Ascending aorta (tissue), 2 donors: Measurements from ENCODE around the gene RABGEF1. TPM values are rescaled to one million over a fixed set of nuclear protein-coding genes. Genes with fewer than 3 reads are reported as not detected.

Experiments
- DNase-seq, 2 donors: peaks; one replicate each; pipeline ENCODE4 v3.0.0-alpha.2; 2019; ENCODE audit warnings: low spot score in 2 of 2
- H3K27ac ChIP-seq, 2 donors: fragments of 200-600 bp; sonication (generic); one replicate each; pipeline ENCODE4 v1.5.1; 2016 to 2017; ENCODE audit warnings: mild to moderate bottlenecking in 1 of 2
- H3K27me3 ChIP-seq: fragments of 200-600 bp; sonication (generic); one replicate; pipeline ENCODE4 v1.5.1; 2017
- H3K36me3 ChIP-seq, 2 donors: fragments of 200-600 bp; sonication (generic); one replicate each; pipeline ENCODE4 v1.5.1; 2016
- H3K4me1 ChIP-seq, 2 donors: fragments of 200-600 bp; sonication (generic); one replicate each; pipeline ENCODE4 v1.5.1; 2016 to 2017; ENCODE audit warnings: mild to moderate bottlenecking in 1 of 2
- H3K4me3 ChIP-seq, 2 donors: fragments of 200-600 bp; sonication (generic); one replicate each; pipeline ENCODE4 v1.5.1; 2016 to 2017; ENCODE audit warnings: mild to moderate bottlenecking in 1 of 2
- H3K9me3 ChIP-seq, 2 donors: fragments of 200-600 bp; sonication (generic); one replicate each; pipeline ENCODE4 v1.5.1; 2016
- intact Hi-C: fragments of 100-400 bp; cut with DNase I; formaldehyde crosslinking; loops from one replicate; pipeline ENCODE4 v1.15.1; 2023
- total RNA-seq: library from RNA; depleted of rRNA; stranded (reverse); fragments of >200 nt; gene quantifications from one replicate; pipeline ENCODE4 v1.1.0, GENCODE V29; 2016
- TF ChIP-seq, protein P1 (sequence below), 3 experiments: fragments of 200-600 bp in 2 of 3; fragments of 450-650 bp in 1 of 3; sonication (generic) in 2 of 3; IDR thresholded peaks; one replicate each; pipeline ENCODE4 v1.5.1; 2016 to 2019; ENCODE audit warnings: antibody characterized with exemption in 3 of 3, mild to moderate bottlenecking in 1 of 3, moderate library complexity in 1 of 3

RABGEF1 gene
- total RNA-seq, 1 donor from 2014 or later: 31.6 TPM

GRCh38 chr7:66847879-66848790 is 107.6 kb downstream of the RABGEF1 start:
- no peaks in the 10 kb centered on the region for H3K27me3 ChIP-seq
- H3K9me3 ChIP-seq: no peaks in the 10 kb centered on the region
- TF ChIP-seq, protein P1, sequence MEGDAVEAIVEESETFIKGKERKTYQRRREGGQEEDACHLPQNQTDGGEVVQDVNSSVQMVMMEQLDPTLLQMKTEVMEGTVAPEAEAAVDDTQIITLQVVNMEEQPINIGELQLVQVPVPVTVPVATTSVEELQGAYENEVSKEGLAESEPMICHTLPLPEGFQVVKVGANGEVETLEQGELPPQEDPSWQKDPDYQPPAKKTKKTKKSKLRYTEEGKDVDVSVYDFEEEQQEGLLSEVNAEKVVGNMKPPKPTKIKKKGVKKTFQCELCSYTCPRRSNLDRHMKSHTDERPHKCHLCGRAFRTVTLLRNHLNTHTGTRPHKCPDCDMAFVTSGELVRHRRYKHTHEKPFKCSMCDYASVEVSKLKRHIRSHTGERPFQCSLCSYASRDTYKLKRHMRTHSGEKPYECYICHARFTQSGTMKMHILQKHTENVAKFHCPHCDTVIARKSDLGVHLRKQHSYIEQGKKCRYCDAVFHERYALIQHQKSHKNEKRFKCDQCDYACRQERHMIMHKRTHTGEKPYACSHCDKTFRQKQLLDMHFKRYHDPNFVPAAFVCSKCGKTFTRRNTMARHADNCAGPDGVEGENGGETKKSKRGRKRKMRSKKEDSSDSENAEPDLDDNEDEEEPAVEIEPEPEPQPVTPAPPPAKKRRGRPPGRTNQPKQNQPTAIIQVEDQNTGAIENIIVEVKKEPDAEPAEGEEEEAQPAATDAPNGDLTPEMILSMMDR (IDR thresholded peaks at IDR 0.05): no peak
- H3K4me1 ChIP-seq: peaks cover 0 to 9% of the 10 kb centered on the region in 2 donors
- H3K4me3 ChIP-seq: no peak overlapping the region
- H3K27ac ChIP-seq: no peak overlapping the region
- intact Hi-C loops: loop anchor here (5.0 to 10.0 kb wide), 3 partner anchors 193 to 457 kb away; no protein-coding TSS in a partner anchor
- H3K36me3 ChIP-seq: no peaks in the 10 kb centered on the region
- DNase-seq: peak in 1 of 2 donors; percentile 45

GRCh38 chr7:66859339-66859738 is 118.8 kb downstream of the RABGEF1 start:
- TF ChIP-seq, protein P1 (IDR thresholded peaks at IDR 0.05): no peak
- intact Hi-C loops: no loop called here
- H3K36me3 ChIP-seq: peaks cover 3 to 11% of the 10 kb centered on the region in 2 donors
- no peaks in the 10 kb centered on the region for H3K27me3 ChIP-seq
- DNase-seq: no peak
- no peaks in the 10 kb centered on the region for H3K4me1 ChIP-seq
- no peak overlapping the region for H3K4me3 ChIP-seq
- no peaks in the 10 kb centered on the region for H3K9me3 ChIP-seq
- no peak overlapping the region for H3K27ac ChIP-seq

- Histone ChIP-seq H3K27me3 (no peaks in the 10 kb centered on the region), H3K27ac (no peak overlapping the region), H3K4me3 (no peak overlapping the region), H3K9me3 (no peaks in the 10 kb centered on the region), H3K4me1 (no peaks in the 10 kb centered on the region), H3K36me3 (peaks cover 3 to 11% of the 10 kb centered on the region in 2 donors)
- intact Hi-C loops: no loop called here
- no peak for DNase-seq
- TF ChIP-seq, protein P1 (IDR thresholded peaks at IDR 0.05): no peak
These were observed 119.5 kb downstream of the RABGEF1 start for GRCh38 chr7:66859794-66860645.

DNA sequence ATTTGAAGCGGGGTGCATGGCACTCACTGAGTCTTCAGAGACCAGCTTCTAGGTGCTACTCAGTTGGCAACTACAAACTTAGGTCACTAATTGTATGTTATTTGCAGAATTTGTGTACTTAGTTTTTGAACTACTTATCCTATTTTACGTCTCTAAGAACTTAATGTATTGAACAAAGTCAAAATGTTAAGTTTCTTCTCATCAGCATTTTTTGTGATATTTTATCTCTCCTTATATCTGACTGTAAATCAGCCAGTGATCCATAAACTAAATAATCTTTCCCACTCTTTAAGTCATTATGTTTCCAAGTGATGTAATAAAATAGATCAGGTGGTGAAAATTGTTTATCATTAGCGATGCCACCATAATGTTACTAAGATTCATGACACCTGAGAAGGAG is 120.2 kb downstream of the RABGEF1 start:
- Histone ChIP-seq H3K27ac (no peak overlapping the region), H3K4me1 (no peaks in the 10 kb centered on the region), H3K36me3 (peaks cover 3 to 11% of the 10 kb centered on the region in 2 donors), H3K4me3 (no peak overlapping the region), H3K9me3 (no peaks in the 10 kb centered on the region), H3K27me3 (no peaks in the 10 kb centered on the region)
- no peak for DNase-seq
- intact Hi-C loops: no loop called here
- TF ChIP-seq, protein P1 (IDR thresholded peaks at IDR 0.05): no peak

Other genes starting within 250 kb of the RABGEF1 start
- gene KCTD7, start 111.9 kb upstream of the RABGEF1 start, total RNA-seq: 12.5 TPM
- 278 TPM for gene TMEM248, start 180.5 kb downstream of the RABGEF1 start, total RNA-seq